HepG2 (cell line): ENCODE results near the gene ICAM5. TPM values are rescaled to one million over a fixed set of nuclear protein-coding genes. Genes with fewer than 3 reads are reported as not detected.

Source experiments
- CHD4 ChIP-seq: fragments of 200-600 bp; sonication (generic); IDR thresholded peaks from 2 replicates; pipeline ENCODE4 v1.7.0; 2017; ENCODE audit warnings: mild to moderate bottlenecking, low read length, borderline replicate concordance
- DNMT3B ChIP-seq: conservative IDR thresholded peaks from 2 replicates; pipeline ENCODE4 v1.6.1; 2016; ENCODE audit warnings: missing biosample characterization, control low read depth
- HES4 ChIP-seq: sonication (generic); formaldehyde crosslinking; IDR thresholded peaks from 2 replicates; pipeline ENCODE4 v1.9.0; 2021; ENCODE audit warnings: mild to moderate bottlenecking, missing genetic modification reagents, borderline replicate concordance
- HIC2 ChIP-seq: sonication (generic); formaldehyde crosslinking; IDR thresholded peaks from 2 replicates; pipeline ENCODE4 v1.9.0; 2022; ENCODE audit warnings: low read depth, missing genetic modification reagents
- KAT2B ChIP-seq: fragments of 150-350 bp; IDR thresholded peaks from 2 replicates; pipeline ENCODE4 v1.6.1; 2014; ENCODE audit warnings: low read depth, low read length, borderline replicate concordance
- KDM6A ChIP-seq: IDR thresholded peaks from 2 replicates; pipeline ENCODE4 v1.6.1; 2016; ENCODE audit warnings: low read depth
- MTERF4 ChIP-seq: sonication (generic); formaldehyde crosslinking; IDR thresholded peaks from 2 replicates; pipeline ENCODE4 v1.8.0; 2023; ENCODE audit warnings: mild to moderate bottlenecking, missing genetic modification reagents
- POGZ ChIP-seq: sonication (generic); formaldehyde crosslinking; IDR thresholded peaks from 2 replicates; pipeline ENCODE4 v1.4.0; 2020; ENCODE audit warnings: mild to moderate bottlenecking, missing genetic modification reagents
- POLR2AphosphoS2 ChIP-seq: IDR thresholded peaks from 2 replicates; pipeline ENCODE4 v1.6.1; 2011; ENCODE audit warnings: low read depth, low read length, improper control_type of control experiment
- SMAD3 ChIP-seq: sonication (generic); formaldehyde crosslinking; IDR thresholded peaks from 2 replicates; pipeline ENCODE4 v1.4.0; 2020; ENCODE audit warnings: missing genetic modification reagents
- TAF15 ChIP-seq: fragments of 200-400 bp; formaldehyde crosslinking; IDR thresholded peaks from one replicate; pipeline ENCODE4 v1.6.1; 2018; ENCODE audit warnings: mild to moderate bottlenecking, low read depth, low read length; ENCODE audit not compliant: poor library complexity, severe bottlenecking
- ZBTB10 ChIP-seq: sonication (generic); formaldehyde crosslinking; IDR thresholded peaks from 2 replicates; pipeline ENCODE4 v1.4.0; 2020; ENCODE audit warnings: missing genetic modification reagents, borderline replicate concordance
- ZFAT ChIP-seq: sonication (generic); formaldehyde crosslinking; conservative IDR thresholded peaks from 2 replicates; pipeline ENCODE4 v1.8.1; 2023; ENCODE audit warnings: missing genetic modification reagents, inconsistent platforms
- ZFY ChIP-seq: sonication (generic); formaldehyde crosslinking; IDR thresholded peaks from 2 replicates; pipeline ENCODE4 v1.4.0; 2020; ENCODE audit warnings: missing genetic modification reagents
- ZHX1 ChIP-seq: sonication (generic); formaldehyde crosslinking; IDR thresholded peaks from 2 replicates; pipeline ENCODE4 v1.8.1; 2022; ENCODE audit warnings: low read depth, mild to moderate bottlenecking, missing genetic modification reagents
- ZNF230 ChIP-seq: sonication (generic); formaldehyde crosslinking; IDR thresholded peaks from 2 replicates; pipeline ENCODE4 v1.4.0; 2020; ENCODE audit warnings: mild to moderate bottlenecking, missing genetic modification reagents
- ZNF605 ChIP-seq: sonication (generic); formaldehyde crosslinking; IDR thresholded peaks from 2 replicates; pipeline ENCODE4 v1.8.0; 2022; ENCODE audit warnings: mild to moderate bottlenecking, missing genetic modification reagents
- ZNF678 ChIP-seq: sonication (generic); formaldehyde crosslinking; IDR thresholded peaks from 2 replicates; pipeline ENCODE4 v1.4.0; 2020; ENCODE audit warnings: mild to moderate bottlenecking, missing genetic modification reagents
- polyA plus RNA-seq, 8 experiments: library from polyadenylated mRNA; depleted of rRNA in 3 of 8; stranded (reverse) in 7 of 8; unstranded in 1 of 8; fragments of >200 nt; fragmentation: Illumina TruSeq in 4 of 8; extraction: Trizol in 4 of 8; gene quantifications; 2 replicates each; pipeline versions ENCODE4 v1.2.1 to v1.2.3, GENCODE V29; 2011 to 2016; ENCODE audit warnings: low read depth in 4 of 8, missing spikeins in 1 of 8, mixed read lengths in 1 of 8; ENCODE audit not compliant: insufficient read depth in 1 of 8
- total RNA-seq, 5 experiments: library from RNA; depleted of rRNA; stranded (reverse); fragments of >200 nt; fragmentation: Illumina TruSeq; extraction: Trizol; gene quantifications; 2 replicates each; pipeline ENCODE4 v1.2.3, GENCODE V29; 2016; ENCODE audit warnings: low read depth in 1 of 5
- TF ChIP-seq, protein P1 (sequence below): IDR thresholded peaks from 2 replicates; pipeline ENCODE4 v1.6.1; 2018; ENCODE audit warnings: missing genetic modification reagents, mild to moderate bottlenecking, missing compliant biosample characterization

ICAM5 gene
- total and polyA plus RNA-seq, 2 of the 13 experiments (the other 11 are each of a cell fraction or from before 2014, with no cell fraction given), result 0.46 to 1.6 TPM

DNA sequence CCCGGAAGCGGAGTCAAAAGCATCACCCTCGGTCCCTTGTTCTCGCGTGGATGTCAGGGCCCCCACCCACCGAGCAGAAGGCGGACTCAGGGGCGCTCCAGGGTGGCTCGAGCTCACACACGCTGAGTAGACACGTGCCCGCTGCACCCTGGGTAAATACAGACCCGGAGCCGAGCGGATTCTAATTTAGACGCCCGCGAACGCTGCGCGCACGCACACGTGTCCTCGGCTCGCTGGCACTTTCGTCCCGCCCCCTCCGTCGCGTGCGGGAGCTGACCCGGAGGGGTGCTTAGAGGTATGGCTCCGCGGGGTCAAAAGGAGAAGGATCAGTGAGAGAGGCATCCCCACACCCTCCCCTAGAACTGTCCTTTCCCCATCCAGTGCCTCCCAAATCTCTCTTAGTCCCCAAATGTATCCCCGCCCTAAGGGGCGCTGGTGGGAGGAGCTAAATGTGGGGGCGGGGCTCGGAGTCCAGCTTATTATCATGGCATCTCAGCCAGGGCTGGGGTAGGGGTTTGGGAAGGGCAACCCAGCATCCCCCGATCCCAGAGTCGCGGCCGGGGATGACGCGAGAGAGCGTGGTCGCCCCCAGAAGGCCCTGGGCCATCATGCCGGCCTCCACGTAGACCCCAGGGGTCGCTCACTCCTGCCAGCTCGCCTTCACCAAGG, 451 bp upstream of the ICAM5 start (continued):
- TF ChIP-seq ZHX1 (CRISPR knock-in tag), result no peak
- TF ChIP-seq TAF15, result no peak
- TF ChIP-seq ZFAT (CRISPR knock-in tag), result 0 out of 2 replicates have a peak, but pooled peaks have one; percentile 44
- TF ChIP-seq, protein P1, sequence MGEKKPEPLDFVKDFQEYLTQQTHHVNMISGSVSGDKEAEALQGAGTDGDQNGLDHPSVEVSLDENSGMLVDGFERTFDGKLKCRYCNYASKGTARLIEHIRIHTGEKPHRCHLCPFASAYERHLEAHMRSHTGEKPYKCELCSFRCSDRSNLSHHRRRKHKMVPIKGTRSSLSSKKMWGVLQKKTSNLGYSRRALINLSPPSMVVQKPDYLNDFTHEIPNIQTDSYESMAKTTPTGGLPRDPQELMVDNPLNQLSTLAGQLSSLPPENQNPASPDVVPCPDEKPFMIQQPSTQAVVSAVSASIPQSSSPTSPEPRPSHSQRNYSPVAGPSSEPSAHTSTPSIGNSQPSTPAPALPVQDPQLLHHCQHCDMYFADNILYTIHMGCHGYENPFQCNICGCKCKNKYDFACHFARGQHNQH, result no peak; the same call in 1 of the 2 replicates
- TF ChIP-seq HES4, result no peak
- TF ChIP-seq MTERF4, result no peak
- no peak for TF ChIP-seq SMAD3 (CRISPR knock-in tag)
- TF ChIP-seq POLR2AphosphoS2, result no peak
- TF ChIP-seq POGZ (CRISPR knock-in tag), result no peak
- TF ChIP-seq ZBTB10, result peak; percentile 27; the same call in 1 of the 2 replicates
- 0 out of 2 replicates have a peak, but pooled peaks have one; percentile 26 for TF ChIP-seq KDM6A (CRISPR knock-in tag)
- peak; percentile 53; the same call in 1 of the 2 replicates for TF ChIP-seq ZFY (CRISPR knock-in tag)
- TF ChIP-seq HIC2 (CRISPR knock-in tag), result no peak
- TF ChIP-seq CHD4, result no peak
- TF ChIP-seq ZNF678 (CRISPR knock-in tag), result no peak
- 0 out of 2 replicates have a peak, but pooled peaks have one; percentile 57 for TF ChIP-seq DNMT3B
- no peak for TF ChIP-seq KAT2B
- TF ChIP-seq ZNF230 (CRISPR knock-in tag), result 0 out of 2 replicates have a peak, but pooled peaks have one; percentile 71
- TF ChIP-seq ZNF605 (CRISPR knock-in tag), result peak; percentile 80
